Measurements from ENCODE around the gene F10. TPM values are rescaled to one million over a fixed set of nuclear protein-coding genes. Genes with fewer than 3 reads are reported as not detected.
A peak's percentile ranks its signal among the peaks of the same experiment; 100 is the strongest.

The F10 gene
- total RNA-seq, 3 donors from 2014 or later (not counting 1 experiment from before 2014, with no cell fraction given) = not detected

GRCh38 chr13:113157206-113157928, 34.8 kb downstream of the F10 start:
- H3K4me1 Mint-ChIP-seq = peaks cover 19 to 20% of the 10 kb centered on the region in 2 donors
- no peak overlapping the region for H3K4me3 Mint-ChIP-seq
- no peak overlapping the region for H3K4me3 ChIP-seq (ENCODE audit: low read length)
- DNase-seq (no peak), ATAC-seq (no peak)
- WGBS (ENCODE audit: insufficient coverage) = 87% methylated on average over 12 of the region's 12 CpGs
- no peaks in the 10 kb centered on the region for H3K9me3 ChIP-seq (ENCODE audit: control insufficient read depth, insufficient read depth, low read length)
- intact Hi-C loops (cut with micrococcal nuclease) = no loop called here
- H3K27ac ChIP-seq (ENCODE audit: low read length) = no peak overlapping the region
- H3K27me3 Mint-ChIP-seq (ENCODE audit: low read depth in 2 of 2) = peaks cover 0 to 12% of the 10 kb centered on the region in 2 donors
- H3K27ac Mint-ChIP-seq = no peak overlapping the region
- no peak for TF ChIP-seq CTCF (IDR thresholded peaks at IDR 0.05)
- no peaks in the 10 kb centered on the region for H3K27me3 ChIP-seq (ENCODE audit: control insufficient read depth, insufficient read depth, low read length)
- H3K4me1 ChIP-seq (ENCODE audit: control insufficient read depth, insufficient read depth, low read length) = peaks cover 30% of the 10 kb centered on the region
- H3K36me3 Mint-ChIP-seq = no peaks in the 10 kb centered on the region
- H3K36me3 ChIP-seq (ENCODE audit: control insufficient read depth, insufficient read depth, low read length) = no peaks in the 10 kb centered on the region
- no peaks in the 10 kb centered on the region for H3K9me3 Mint-ChIP-seq

- Mint-ChIP-seq H3K27me3 (ENCODE audit: low read depth in 2 of 2) (peaks cover 0 to 9% of the 10 kb centered on the region in 2 donors), H3K4me3 (no peak within 1 kb of the TSS), H3K4me1 (peaks cover 14 to 18% of the 10 kb centered on the region in 2 donors), H3K9me3 (no peaks in the 10 kb centered on the region), H3K27ac (no peak within 1 kb of the TSS), H3K36me3 (no peaks in the 10 kb centered on the region)
- no peaks in the 10 kb centered on the region for H3K9me3 ChIP-seq (ENCODE audit: control insufficient read depth, insufficient read depth, low read length)
- no peak for ATAC-seq
- H3K4me3 ChIP-seq (ENCODE audit: low read length) = no peak within 1 kb of the TSS
- no peaks in the 10 kb centered on the region for H3K27me3 ChIP-seq (ENCODE audit: control insufficient read depth, insufficient read depth, low read length)
- peaks cover 29% of the 10 kb centered on the region for H3K4me1 ChIP-seq (ENCODE audit: control insufficient read depth, insufficient read depth, low read length)
- peak in 1 of 2 donors; percentile 4 for DNase-seq
- 84% methylated on average over 16 of the region's 16 CpGs for WGBS (ENCODE audit: insufficient coverage)
- intact Hi-C loops (cut with micrococcal nuclease) = no loop called here
- TF ChIP-seq CTCF (IDR thresholded peaks at IDR 0.05) = no peak
- H3K36me3 ChIP-seq (ENCODE audit: control insufficient read depth, insufficient read depth, low read length) = no peaks in the 10 kb centered on the region
- no peak within 1 kb of the TSS for H3K27ac ChIP-seq (ENCODE audit: low read length)
These were observed 35.5 kb downstream of the F10 start, which contains the start of gene PROZ for GRCh38 chr13:113157929-113158747. PROZ (plus strand) TSS chr13:113158648; CDS start chr13:113158661, 13 bp downstream.

GRCh38 chr13:113158946-113159345, 36.3 kb downstream of the F10 start:
- DNase-seq = no peak
- intact Hi-C loops (cut with micrococcal nuclease) = no loop called here
- no peaks in the 10 kb centered on the region for H3K36me3 Mint-ChIP-seq

More at GRCh38 chr13:113158946-113159345, 36.3 kb downstream of the F10 start:
- H3K27me3 Mint-ChIP-seq (ENCODE audit: low read depth in 2 of 2) = peaks cover 0 to 15% of the 10 kb centered on the region in 2 donors
- 95% methylated on average over 7 of the region's 7 CpGs for WGBS (ENCODE audit: insufficient coverage)
- Histone ChIP-seq H3K4me1 (ENCODE audit: control insufficient read depth, insufficient read depth, low read length) (peaks cover 23% of the 10 kb centered on the region), H3K36me3 (ENCODE audit: control insufficient read depth, insufficient read depth, low read length) (no peaks in the 10 kb centered on the region), H3K9me3 (ENCODE audit: control insufficient read depth, insufficient read depth, low read length) (no peaks in the 10 kb centered on the region), H3K4me3 (ENCODE audit: low read length) (no peak overlapping the region), H3K27ac (ENCODE audit: low read length) (no peak overlapping the region), H3K27me3 (ENCODE audit: control insufficient read depth, insufficient read depth, low read length) (no peaks in the 10 kb centered on the region)
- no peak for TF ChIP-seq CTCF (IDR thresholded peaks at IDR 0.05)
- no peak for ATAC-seq
- H3K4me3 Mint-ChIP-seq = no peak overlapping the region
- H3K4me1 Mint-ChIP-seq = peaks cover 14 to 19% of the 10 kb centered on the region in 2 donors
- no peaks in the 10 kb centered on the region for H3K9me3 Mint-ChIP-seq
- H3K27ac Mint-ChIP-seq = no peak overlapping the region
